ENCODE measurements around the gene RBFOX2. TPM values are rescaled to one million over a fixed set of nuclear protein-coding genes. Genes with fewer than 3 reads are reported as not detected.

Gene RBFOX2
- total and polyA plus RNA-seq, 2 experiments from 2014 or later: 88.8 to 131 TPM

- no peak for TF ChIP-seq CTCF (conservative IDR thresholded peaks at IDR 0.05; ENCODE audit: low read depth in 2 of 2)
Observed at GRCh38 chr22:35812600-35812999, 216.0 kb downstream of the RBFOX2 start (continued).

GRCh38 chr22:35811670-35812069 lies 217.0 kb downstream of the RBFOX2 start:
- no peak overlapping the region for H3K4me3 ChIP-seq
- peaks cover 9% of the 10 kb centered on the region; the same call in 1 of the 2 replicates for H4K20me1 ChIP-seq (replicated peaks; ENCODE audit: insufficient read depth)
- Mint-ChIP-seq H3K27me3 (ENCODE audit: insufficient read depth, low read depth, poor library complexity) (no peaks in the 10 kb centered on the region), H3K4me1 (no peaks in the 10 kb centered on the region; the same call in 1 of the 3 replicates), H3K27ac (no peak overlapping the region), H3K9me3 (no peaks in the 10 kb centered on the region), H3K4me3 (no peak overlapping the region), H3K36me3 (ENCODE audit: low read depth) (peaks cover 17% of the 10 kb centered on the region)
- H3K4me2 ChIP-seq: no peak overlapping the region
- peaks cover 54% of the 10 kb centered on the region for H3K79me2 ChIP-seq (replicated peaks; ENCODE audit: insufficient read depth)
- no peaks in the 10 kb centered on the region for H3K27me3 ChIP-seq (ENCODE audit: insufficient read depth)
- no peaks in the 10 kb centered on the region for H3K9me2 ChIP-seq (ENCODE audit: insufficient read depth)
- H3F3A ChIP-seq (replicated peaks; ENCODE audit: low read depth): no peaks in the 10 kb centered on the region
- H3K27ac ChIP-seq (ENCODE audit: low read depth): no peak overlapping the region
- DNase-seq (ENCODE audit: low spot score) (no peak), ATAC-seq (no peak)
- H3K4me1 ChIP-seq (ENCODE audit: insufficient read depth): no peaks in the 10 kb centered on the region
- no peak overlapping the region for H2AFZ ChIP-seq
- peaks cover 14% of the 10 kb centered on the region; the same call in 1 of the 2 replicates for H3K36me3 ChIP-seq (ENCODE audit: insufficient read depth)
- no peak for TF ChIP-seq EZH2phosphoT487 (IDR thresholded peaks at IDR 0.05; ENCODE audit: unreplicated experiment)
- no peak for TF ChIP-seq JUNB (IDR thresholded peaks at IDR 0.05; ENCODE audit: unreplicated experiment)
- TF ChIP-seq CREB1 (CRISPR knock-in tag; IDR thresholded peaks at IDR 0.05; ENCODE audit: low read depth): no peak
- no peak for TF ChIP-seq ZNF114 (CRISPR knock-in tag; IDR thresholded peaks at IDR 0.05)
- no peak for TF ChIP-seq CTCF (conservative IDR thresholded peaks at IDR 0.05; ENCODE audit: low read depth in 2 of 2)
- no peak for TF ChIP-seq STAT1 (IDR thresholded peaks at IDR 0.05; ENCODE audit: unreplicated experiment)
- no peak for TF ChIP-seq POLR2AphosphoS5 (IDR thresholded peaks at IDR 0.05; ENCODE audit: low read depth)
- TF ChIP-seq ZNF462 (CRISPR knock-in tag; IDR thresholded peaks at IDR 0.05): no peak
- TF ChIP-seq EZH2 (IDR thresholded peaks at IDR 0.05; ENCODE audit: low read depth, unreplicated experiment): no peak
- TF ChIP-seq REST (IDR thresholded peaks at IDR 0.05; ENCODE audit: unreplicated experiment): no peak

All from GM23338 (cell line).